Thyroid gland (tissue), 4 donors: ENCODE data around the gene HAAO. TPM values are rescaled to one million over a fixed set of nuclear protein-coding genes. Genes with fewer than 3 reads are reported as not detected.

Experiments
- DNase-seq, 2 donors: peaks; one replicate each; pipeline ENCODE4 v3.0.0-alpha.2; 2019
- H3K27ac ChIP-seq, 3 donors: fragments of 200-600 bp; sonication (generic); 1 replicate in 2 of 3; 2 replicates in 1 of 3; pipeline ENCODE4 v1.5.1; 2016 to 2019; ENCODE audit warnings: mild to moderate bottlenecking in 1 of 3, moderate library complexity in 1 of 3
- H3K27me3 ChIP-seq: fragments of 200-600 bp; sonication (generic); one replicate; pipeline ENCODE4 v1.5.1; 2019
- H3K36me3 ChIP-seq, 2 donors: fragments of 200-600 bp; sonication (generic); one replicate each; pipeline ENCODE4 v1.5.1; 2016 to 2019
- H3K4me1 ChIP-seq, 2 donors: fragments of 200-600 bp; sonication (generic); one replicate each; pipeline ENCODE4 v1.5.1; 2017 to 2019
- H3K4me3 ChIP-seq, 3 donors: fragments of 200-600 bp; sonication (generic); replicated peaks in 1 of 3; 1 replicate in 2 of 3; 2 replicates in 1 of 3; pipeline ENCODE4 v1.5.1; 2016; ENCODE audit warnings: mild to moderate bottlenecking in 1 of 3
- H3K9me3 ChIP-seq: fragments of 200-600 bp; sonication (generic); one replicate; pipeline ENCODE4 v1.5.1; 2017
- CTCF ChIP-seq, 6 experiments: fragments of 200-600 bp in 3 of 6; fragments of 450-650 bp in 3 of 6; sonication (generic) in 3 of 6; IDR thresholded peaks; one replicate each; pipeline ENCODE4 v1.5.1; 2016 to 2019; ENCODE audit warnings: antibody characterized with exemption in 6 of 6, mild to moderate bottlenecking in 2 of 6, inconsistent platforms in 1 of 6, moderate library complexity in 1 of 6
- POLR2A ChIP-seq, 2 donors: fragments of 450-650 bp; IDR thresholded peaks; one replicate each; pipeline ENCODE4 v1.6.1; 2017; ENCODE audit warnings: antibody characterized with exemption in 2 of 2, mild to moderate bottlenecking in 2 of 2, moderate library complexity in 1 of 2
- WGBS, 2 donors: methylation state at CpG; one replicate each; pipeline ENCODE4 v1.1.5; 2017; 5-methylcytosine and 5-hydroxymethylcytosine counted together
- intact Hi-C: fragments of 100-400 bp; cut with DNase I; formaldehyde crosslinking; loops from one replicate; pipeline ENCODE4 v1.15.1; 2023
- total RNA-seq, 4 donors: library from RNA; depleted of rRNA; stranded (reverse); fragments of >200 nt; gene quantifications; one replicate each; pipeline ENCODE4 v1.2.3, GENCODE V29; 2016

Gene HAAO
- total RNA-seq, 4 donors from 2014 or later, result 2.2 to 6.8 (median 3.9) TPM

GRCh38 chr2:42799881-42800280, 7.5 kb upstream of the HAAO start:
- no peaks in the 10 kb centered on the region for H3K9me3 ChIP-seq
- H3K36me3 ChIP-seq, result no peaks in the 10 kb centered on the region
- intact Hi-C loops, result no loop called here
- H3K27me3 ChIP-seq, result no peaks in the 10 kb centered on the region
- no peak overlapping the region for H3K27ac ChIP-seq
- TF ChIP-seq POLR2A (IDR thresholded peaks at IDR 0.05) (no peak), CTCF (IDR thresholded peaks at IDR 0.05) (no peak)
- 70 to 87% methylated on average over 4 of the region's 4 CpGs for WGBS, 2 donors
- no peak for DNase-seq
- peaks cover 0 to 4% of the 10 kb centered on the region in 2 donors for H3K4me1 ChIP-seq
- no peak overlapping the region for H3K4me3 ChIP-seq

- no peak for TF ChIP-seq POLR2A (IDR thresholded peaks at IDR 0.05)
- no peak for TF ChIP-seq CTCF (IDR thresholded peaks at IDR 0.05)
Observed at GRCh38 chr2:42797281-42797680, 4.9 kb upstream of the HAAO start.

GRCh38 chr2:42796427-42797248, 4.3 kb upstream of the HAAO start:
- intact Hi-C loops, result no loop called here
- Histone ChIP-seq H3K36me3 (no peaks in the 10 kb centered on the region), H3K27me3 (no peaks in the 10 kb centered on the region), H3K4me1 (peaks cover 0 to 15% of the 10 kb centered on the region in 2 donors), H3K4me3 (no peak overlapping the region), H3K9me3 (no peaks in the 10 kb centered on the region), H3K27ac (no peak overlapping the region)
- WGBS, 2 donors, result 90 to 91% methylated on average over 7 of the region's 7 CpGs
- no peak for TF ChIP-seq CTCF (IDR thresholded peaks at IDR 0.05)
- TF ChIP-seq POLR2A (IDR thresholded peaks at IDR 0.05), result no peak
- DNase-seq, result no peak

More at GRCh38 chr2:42797281-42797680, 4.9 kb upstream of the HAAO start:
- intact Hi-C loops, result no loop called here
- Histone ChIP-seq H3K36me3 (no peaks in the 10 kb centered on the region), H3K4me3 (no peak overlapping the region), H3K27me3 (no peaks in the 10 kb centered on the region), H3K4me1 (peaks cover 0 to 9% of the 10 kb centered on the region in 2 donors), H3K9me3 (no peaks in the 10 kb centered on the region), H3K27ac (no peak overlapping the region)
- WGBS, 2 donors, result 78 to 80% methylated on average over 6 of the region's 6 CpGs
- DNase-seq, result no peak

- Histone ChIP-seq H3K9me3 (no peaks in the 10 kb centered on the region), H3K4me3 (no peak overlapping the region), H3K27me3 (no peaks in the 10 kb centered on the region), H3K36me3 (no peaks in the 10 kb centered on the region), H3K27ac (no peak overlapping the region), H3K4me1 (peaks cover 0 to 11% of the 10 kb centered on the region in 2 donors)
- no peak for DNase-seq
- WGBS, 2 donors, result 55 to 71% methylated on average over 3 of the region's 3 CpGs
- no peak for TF ChIP-seq POLR2A (IDR thresholded peaks at IDR 0.05)
- no peak for TF ChIP-seq CTCF (IDR thresholded peaks at IDR 0.05)
- intact Hi-C loops, result no loop called here
Observed at GRCh38 chr2:42795841-42796301, 3.5 kb upstream of the HAAO start.

GRCh38 chr2:42795275-42795674, 2.9 kb upstream of the HAAO start:
- Histone ChIP-seq H3K9me3 (no peaks in the 10 kb centered on the region), H3K36me3 (no peaks in the 10 kb centered on the region), H3K27ac (no peak overlapping the region), H3K4me1 (peaks cover 0 to 11% of the 10 kb centered on the region in 2 donors), H3K27me3 (no peaks in the 10 kb centered on the region), H3K4me3 (no peak overlapping the region)
- WGBS, 2 donors, result 95 to 97% methylated on average over 6 of the region's 6 CpGs
- DNase-seq, result no peak
- TF ChIP-seq CTCF (IDR thresholded peaks at IDR 0.05) (no peak), POLR2A (IDR thresholded peaks at IDR 0.05) (no peak)
- intact Hi-C loops, result no loop called here
